Activated CD4-positive, alpha-beta memory T cell treated with anti-CD3 and anti-CD28 coated beads for 36 hours (primary cell): Measurements from ENCODE around the gene CDH6. TPM values are rescaled to one million over a fixed set of nuclear protein-coding genes. Genes with fewer than 3 reads are reported as not detected.

ENCODE experiments used
- CTCF ChIA-PET: fragments of 350-600 bp; sonication (Branson Sonifier 250); formaldehyde crosslinking; loops from one replicate; lab custom pipeline; 2021; ENCODE audit warnings: antibody characterized with exemption, inconsistent platforms; lab: Charles Lee
- POLR2A ChIA-PET: fragments of 350-600 bp; sonication (Branson Sonifier 250); formaldehyde crosslinking; loops from one replicate; lab custom pipeline; 2021; ENCODE audit warnings: antibody characterized with exemption; lab: Charles Lee
- DNase-seq: peaks from one replicate; pipeline ENCODE4 v3.0.0-alpha.2; 2020
- H3K27ac Mint-ChIP-seq: one replicate; pipeline ENCODE4 v1.8.0; 2021; ENCODE audit warnings: mixed read lengths
- H3K27me3 Mint-ChIP-seq: one replicate; pipeline ENCODE4 v1.8.0; 2021; ENCODE audit warnings: mixed read lengths
- H3K36me3 Mint-ChIP-seq: one replicate; pipeline ENCODE4 v1.8.0; 2021; ENCODE audit warnings: mixed read lengths
- H3K4me1 Mint-ChIP-seq: one replicate; pipeline ENCODE4 v1.8.0; 2021; ENCODE audit warnings: low read depth, mixed read lengths
- H3K4me3 Mint-ChIP-seq: one replicate; pipeline ENCODE4 v1.8.0; 2021; ENCODE audit warnings: mild to moderate bottlenecking, mixed read lengths
- H3K9me3 Mint-ChIP-seq: one replicate; pipeline ENCODE4 v1.8.0; 2021; ENCODE audit warnings: mixed read lengths
- intact Hi-C: fragments of 100-400 bp; cut with micrococcal nuclease; formaldehyde crosslinking; loops from one replicate; pipeline ENCODE4 v1.15.1; 2023
- total RNA-seq, 2 experiments: library from RNA; stranded (reverse); gene quantifications; one replicate each; pipeline ENCODE4 v1.2.3, GENCODE V29; 2021

The CDH6 gene
- total RNA-seq, 2 experiments from 2014 or later, result not detected

DNA sequence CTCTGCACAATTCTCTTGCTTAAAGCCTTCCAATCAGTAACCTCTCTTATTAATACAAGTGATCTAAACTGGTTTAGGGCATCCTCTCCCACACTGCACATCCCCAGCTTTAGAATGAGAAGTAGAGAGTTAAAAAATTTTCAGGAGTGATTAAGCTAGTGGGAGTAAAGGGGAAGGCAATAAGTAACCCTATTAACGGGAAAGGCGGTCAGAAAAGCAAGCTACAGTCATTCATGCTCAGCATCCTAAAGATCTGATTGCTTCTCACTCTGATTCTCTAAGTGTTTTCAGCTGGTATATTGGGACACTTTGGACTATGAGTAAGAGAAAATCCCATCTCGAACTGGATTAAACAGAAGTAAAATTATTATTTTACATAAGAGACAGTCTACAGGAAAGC is 15.8 kb downstream of the CDH6 start:
- ChIA-PET POLR2A (no interaction called here), CTCF (interaction anchor here (0.6 to 1.4 kb wide), 2 partner anchors 23 to 1083 kb away, joined by 3 to 4 read pairs; no protein-coding TSS in a partner anchor)
- Mint-ChIP-seq H3K27me3 (no peaks in the 10 kb centered on the region), H3K4me3 (no peak overlapping the region), H3K27ac (no peak overlapping the region), H3K9me3 (no peaks in the 10 kb centered on the region), H3K36me3 (no peaks in the 10 kb centered on the region), H3K4me1 (no peaks in the 10 kb centered on the region)
- intact Hi-C loops, result no loop called here
- DNase-seq, result no peak

DNA sequence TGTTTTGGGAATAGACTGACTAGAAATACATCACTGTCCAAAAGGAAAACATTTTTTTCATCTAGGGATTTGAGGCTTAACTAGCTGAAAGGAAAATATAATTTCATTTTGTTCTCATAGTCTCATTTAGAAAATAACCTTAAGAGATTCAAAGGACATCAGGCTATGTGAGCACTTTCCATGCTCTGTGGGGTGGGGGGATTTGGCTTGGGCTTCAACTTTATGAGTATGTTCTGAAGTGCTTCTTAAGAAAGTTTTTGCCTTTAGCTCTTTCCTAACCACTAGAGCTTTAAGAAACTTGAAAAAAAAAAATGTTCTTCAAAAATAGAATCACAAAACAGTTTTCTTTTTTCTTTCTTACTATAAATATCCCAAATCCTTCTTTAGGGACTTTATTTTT is 17.6 kb downstream of the CDH6 start:
- Mint-ChIP-seq H3K27ac (no peak overlapping the region), H3K36me3 (no peaks in the 10 kb centered on the region), H3K4me3 (no peak overlapping the region), H3K9me3 (no peaks in the 10 kb centered on the region), H3K27me3 (no peaks in the 10 kb centered on the region), H3K4me1 (no peaks in the 10 kb centered on the region)
- POLR2A ChIA-PET, result no interaction called here
- intact Hi-C loops, result no loop called here
- CTCF ChIA-PET, result no interaction called here
- DNase-seq, result no peak

DNA sequence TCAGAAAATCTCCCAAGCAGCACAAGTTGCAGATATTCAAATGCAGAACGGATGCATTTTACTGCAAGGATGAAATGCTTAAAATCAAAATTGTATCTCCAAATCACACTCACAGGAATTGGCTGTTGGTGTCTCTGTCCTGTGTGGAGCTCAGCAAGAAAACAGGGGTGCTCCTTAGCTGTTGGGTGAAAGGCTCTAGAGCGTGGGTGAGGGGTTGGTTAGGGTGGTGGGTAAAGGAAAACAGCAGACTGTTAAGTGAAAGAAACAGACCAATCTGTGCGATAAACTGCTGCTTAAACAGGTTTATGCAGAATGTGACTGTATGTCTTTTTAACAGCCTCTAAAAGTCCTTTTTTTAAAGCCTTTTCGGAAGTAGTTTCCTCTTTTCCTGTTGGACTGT is 19.8 kb downstream of the CDH6 start:
- Mint-ChIP-seq H3K9me3 (no peaks in the 10 kb centered on the region), H3K4me1 (no peaks in the 10 kb centered on the region), H3K27me3 (no peaks in the 10 kb centered on the region), H3K36me3 (no peaks in the 10 kb centered on the region), H3K4me3 (no peak overlapping the region), H3K27ac (no peak overlapping the region)
- intact Hi-C loops, result no loop called here
- ChIA-PET POLR2A (no interaction called here), CTCF (no interaction called here)
- DNase-seq, result no peak

DNA sequence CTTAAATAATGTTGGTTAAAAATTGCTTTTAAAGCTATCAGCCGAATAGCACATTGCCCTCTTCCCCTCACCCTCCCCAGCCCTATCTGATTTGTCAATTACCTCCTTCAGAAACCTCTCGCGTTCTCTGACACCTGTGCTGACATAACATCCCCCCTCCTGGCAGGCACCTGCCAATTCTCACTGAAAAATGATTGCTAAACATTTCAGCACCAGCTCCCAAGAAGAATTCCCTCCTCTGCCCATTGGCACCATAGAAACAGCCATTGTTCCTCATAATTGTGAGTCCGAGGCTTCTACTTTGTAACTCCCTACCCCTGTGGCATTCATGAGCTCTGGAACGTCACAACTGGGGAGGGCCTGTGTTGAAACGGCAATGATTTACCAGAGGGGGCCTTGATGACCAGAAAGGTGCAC is 20.2 kb downstream of the CDH6 start:
- no peaks in the 10 kb centered on the region for H3K9me3 Mint-ChIP-seq
- no peak overlapping the region for H3K27ac Mint-ChIP-seq
- CTCF ChIA-PET, result no interaction called here
- H3K4me1 Mint-ChIP-seq, result no peaks in the 10 kb centered on the region
- H3K27me3 Mint-ChIP-seq, result no peaks in the 10 kb centered on the region
- intact Hi-C loops, result no loop called here
- no peak for DNase-seq
- POLR2A ChIA-PET, result no interaction called here
- no peaks in the 10 kb centered on the region for H3K36me3 Mint-ChIP-seq
- H3K4me3 Mint-ChIP-seq, result no peak overlapping the region

DNA sequence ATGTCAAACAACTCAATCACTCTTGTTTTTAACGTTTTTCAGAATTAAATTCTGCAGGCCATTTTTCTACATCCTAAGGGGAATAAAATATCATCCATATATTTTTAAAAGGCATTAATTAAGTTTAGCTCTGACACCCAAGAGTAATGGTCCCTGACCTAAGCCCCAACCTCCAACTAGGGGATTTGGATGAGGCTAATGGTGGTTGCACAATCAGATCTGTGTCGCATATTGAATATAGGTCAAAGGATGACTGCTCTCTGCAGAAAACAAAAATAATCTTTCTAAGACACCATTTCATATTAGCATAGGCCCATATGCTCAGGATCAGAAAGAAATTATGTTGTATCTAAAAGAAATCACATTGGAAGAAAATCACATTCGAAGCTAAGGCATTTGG is 20.7 kb downstream of the CDH6 start:
- no peaks in the 10 kb centered on the region for H3K27me3 Mint-ChIP-seq

DNA sequence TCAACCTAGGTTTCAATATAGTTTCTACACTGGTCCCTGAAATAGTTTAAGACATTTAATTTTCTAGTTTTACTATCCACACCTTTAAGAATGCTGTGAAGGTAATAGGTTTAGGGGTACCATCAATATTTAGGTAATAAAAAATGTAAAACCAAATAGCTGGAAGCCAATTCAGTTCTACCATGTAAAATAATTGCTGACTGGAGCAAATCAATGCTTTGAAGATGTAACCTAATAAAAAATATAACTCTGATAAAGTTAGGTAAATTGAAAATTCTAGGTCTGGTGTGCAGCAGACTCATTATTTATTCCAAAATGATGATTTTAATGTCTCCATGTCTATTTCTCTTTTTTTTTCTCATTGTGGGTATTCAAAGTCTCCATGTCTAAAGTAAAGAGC is 21.8 kb downstream of the CDH6 start:
- H3K4me1 Mint-ChIP-seq, result no peaks in the 10 kb centered on the region
- ChIA-PET POLR2A (no interaction called here), CTCF (no interaction called here)
- no peaks in the 10 kb centered on the region for H3K36me3 Mint-ChIP-seq
- H3K27me3 Mint-ChIP-seq, result no peaks in the 10 kb centered on the region
- H3K27ac Mint-ChIP-seq, result no peak overlapping the region
- H3K9me3 Mint-ChIP-seq, result no peaks in the 10 kb centered on the region
- intact Hi-C loops, result no loop called here
- DNase-seq, result no peak
- H3K4me3 Mint-ChIP-seq, result no peak overlapping the region

More for the DNA sequence above, 20.7 kb downstream of the CDH6 start:
- intact Hi-C loops, result no loop called here
- Mint-ChIP-seq H3K4me3 (no peak overlapping the region), H3K4me1 (no peaks in the 10 kb centered on the region), H3K27ac (no peak overlapping the region), H3K36me3 (no peaks in the 10 kb centered on the region), H3K9me3 (no peaks in the 10 kb centered on the region)
- ChIA-PET CTCF (no interaction called here), POLR2A (no interaction called here)
- DNase-seq, result no peak

DNA sequence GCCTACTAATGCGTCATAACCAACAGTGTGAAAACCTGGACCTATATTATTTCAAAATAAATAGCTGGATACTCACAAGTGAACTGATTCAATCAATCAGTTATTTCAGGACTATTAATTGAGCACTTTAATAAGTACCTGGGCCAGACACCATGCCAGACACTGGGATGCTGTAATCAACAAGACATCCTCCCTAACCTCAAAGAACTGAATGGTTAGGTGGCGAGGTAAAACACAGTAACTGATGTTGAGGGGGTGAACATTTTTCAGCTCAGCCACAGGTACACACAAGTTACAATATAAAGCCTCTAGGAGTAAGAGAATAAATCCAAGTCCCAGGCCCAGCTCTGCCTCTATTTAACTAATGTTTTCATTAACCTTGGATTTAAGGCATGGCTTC is 24.0 kb downstream of the CDH6 start:
- Mint-ChIP-seq H3K4me3 (no peak overlapping the region), H3K4me1 (no peaks in the 10 kb centered on the region), H3K27ac (no peak overlapping the region), H3K36me3 (no peaks in the 10 kb centered on the region), H3K9me3 (no peaks in the 10 kb centered on the region), H3K27me3 (peaks cover 2% of the 10 kb centered on the region)
- DNase-seq, result no peak
- POLR2A ChIA-PET, result no interaction called here
- CTCF ChIA-PET, result no interaction called here
- intact Hi-C loops, result no loop called here

DNA sequence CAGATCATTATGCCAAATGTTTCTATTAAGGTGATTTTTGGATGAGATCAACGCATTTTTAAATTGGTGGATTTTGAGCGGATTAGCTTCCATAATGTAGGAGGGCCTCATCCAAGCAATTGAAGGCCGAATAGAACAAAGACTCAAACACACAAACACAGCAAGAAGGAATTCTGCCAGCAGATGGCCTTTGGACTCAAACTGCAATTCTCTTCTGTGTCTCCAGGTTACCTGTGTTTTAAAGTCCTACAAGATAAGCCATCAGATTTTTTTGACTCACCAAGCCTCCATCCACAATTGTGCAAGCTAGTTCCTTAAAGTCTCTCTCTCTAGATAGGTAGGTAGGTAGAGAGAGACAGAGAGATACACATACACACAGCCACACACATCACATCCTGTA is 25.5 kb downstream of the CDH6 start:
- peaks cover 2% of the 10 kb centered on the region for H3K27me3 Mint-ChIP-seq
- H3K27ac Mint-ChIP-seq, result no peak overlapping the region
- no peak for DNase-seq
- intact Hi-C loops, result no loop called here
- POLR2A ChIA-PET, result no interaction called here
- no peak overlapping the region for H3K4me3 Mint-ChIP-seq
- CTCF ChIA-PET, result no interaction called here
- no peaks in the 10 kb centered on the region for H3K36me3 Mint-ChIP-seq
- H3K4me1 Mint-ChIP-seq, result no peaks in the 10 kb centered on the region
- H3K9me3 Mint-ChIP-seq, result no peaks in the 10 kb centered on the region

DNA sequence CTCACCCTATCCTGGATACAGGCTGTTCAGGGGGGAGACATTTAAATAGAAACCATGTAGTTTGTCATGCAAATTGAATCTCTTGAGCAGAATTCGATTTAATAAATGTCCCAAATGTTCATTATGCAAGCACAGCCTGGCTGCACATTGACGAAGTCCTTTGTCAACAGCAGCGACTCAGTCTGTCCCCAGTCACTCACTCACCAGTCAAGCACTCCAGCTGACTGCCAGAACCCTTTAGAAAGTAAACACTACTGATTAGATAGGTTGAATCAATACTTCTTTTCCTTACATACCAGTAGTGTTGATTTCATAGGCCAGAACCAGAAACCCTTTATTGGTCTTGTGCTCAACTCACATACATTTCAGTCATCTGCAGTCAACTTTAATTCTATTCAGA is 27.5 kb downstream of the CDH6 start:
- no peak overlapping the region for H3K4me3 Mint-ChIP-seq
- H3K4me1 Mint-ChIP-seq, result no peaks in the 10 kb centered on the region
- ChIA-PET CTCF (no interaction called here), POLR2A (no interaction called here)
- H3K27me3 Mint-ChIP-seq, result peaks cover 2% of the 10 kb centered on the region
- no peak overlapping the region for H3K27ac Mint-ChIP-seq
- DNase-seq, result no peak
- no peaks in the 10 kb centered on the region for H3K36me3 Mint-ChIP-seq
- H3K9me3 Mint-ChIP-seq, result no peaks in the 10 kb centered on the region
- intact Hi-C loops, result no loop called here

DNA sequence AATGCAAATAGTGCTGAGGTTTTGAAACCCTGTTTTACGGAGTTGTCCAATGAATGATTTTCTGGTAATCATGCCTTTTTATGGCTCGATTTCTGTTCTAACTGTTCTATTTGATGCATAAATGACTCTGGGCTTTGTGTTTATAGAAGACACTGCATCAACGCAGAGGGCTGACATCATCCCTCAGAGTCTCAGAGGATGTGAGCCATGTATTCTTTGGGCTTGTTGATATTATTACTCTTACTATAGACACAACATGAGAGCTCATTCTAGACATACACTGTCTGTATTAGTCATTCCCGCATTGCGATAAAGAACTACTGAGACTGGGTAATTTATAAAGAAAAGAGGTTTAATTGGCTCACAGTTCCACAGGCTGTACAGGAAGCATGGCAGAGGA is 31.6 kb downstream of the CDH6 start:
- ChIA-PET CTCF (no interaction called here), POLR2A (no interaction called here)
- Mint-ChIP-seq H3K4me3 (no peak overlapping the region), H3K4me1 (no peaks in the 10 kb centered on the region), H3K9me3 (no peaks in the 10 kb centered on the region), H3K27me3 (peaks cover 2% of the 10 kb centered on the region), H3K36me3 (no peaks in the 10 kb centered on the region), H3K27ac (no peak overlapping the region)
- intact Hi-C loops, result no loop called here
- DNase-seq, result no peak

DNA sequence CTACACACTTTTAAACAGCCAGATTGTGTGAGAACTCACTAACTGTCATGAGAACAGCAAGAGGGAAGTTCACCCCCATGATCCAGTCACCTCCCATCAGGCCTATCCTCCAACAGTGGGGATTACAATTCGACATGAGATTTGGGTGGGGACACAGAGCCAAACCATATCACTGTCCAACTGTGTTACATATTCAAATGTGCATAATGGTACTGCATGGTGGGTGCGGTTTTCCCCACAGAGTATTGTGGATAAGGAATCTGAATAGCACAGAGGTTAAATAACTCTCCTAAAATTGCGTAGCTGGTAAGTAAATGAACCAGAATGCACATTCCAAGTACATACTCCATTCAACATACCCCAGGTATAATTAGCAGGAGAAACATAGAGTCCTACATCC is 32.1 kb downstream of the CDH6 start:
- DNase-seq, result no peak
- Mint-ChIP-seq H3K36me3 (no peaks in the 10 kb centered on the region), H3K27me3 (no peaks in the 10 kb centered on the region), H3K4me3 (no peak overlapping the region), H3K9me3 (no peaks in the 10 kb centered on the region), H3K27ac (no peak overlapping the region), H3K4me1 (no peaks in the 10 kb centered on the region)
- intact Hi-C loops, result no loop called here
- POLR2A ChIA-PET, result no interaction called here
- CTCF ChIA-PET, result no interaction called here

DNA sequence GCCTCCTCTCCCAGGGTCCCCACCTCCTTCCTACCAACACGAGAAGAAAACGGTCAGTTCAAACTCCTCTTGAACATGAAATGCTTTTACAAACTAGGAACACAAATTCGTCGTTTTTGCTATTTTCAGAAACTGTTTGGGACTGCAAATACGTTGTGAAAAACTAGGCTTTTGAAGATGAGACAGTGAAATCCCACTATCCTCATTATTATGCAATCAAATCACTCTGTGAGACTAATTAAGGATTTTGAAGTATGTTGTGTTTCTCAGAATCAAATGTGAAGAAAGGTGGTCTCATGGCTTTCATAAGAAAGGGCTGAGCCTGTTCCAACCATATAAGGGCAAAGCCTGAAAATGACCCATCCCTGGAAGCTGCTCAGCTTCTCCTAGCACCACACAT is 33.2 kb downstream of the CDH6 start:
- ChIA-PET CTCF (no interaction called here), POLR2A (no interaction called here)
- no peaks in the 10 kb centered on the region for H3K4me1 Mint-ChIP-seq
- intact Hi-C loops, result no loop called here
- H3K4me3 Mint-ChIP-seq, result no peak overlapping the region
- H3K36me3 Mint-ChIP-seq, result no peaks in the 10 kb centered on the region
- no peak for DNase-seq
- H3K27me3 Mint-ChIP-seq, result no peaks in the 10 kb centered on the region
- no peak overlapping the region for H3K27ac Mint-ChIP-seq
- H3K9me3 Mint-ChIP-seq, result no peaks in the 10 kb centered on the region

DNA sequence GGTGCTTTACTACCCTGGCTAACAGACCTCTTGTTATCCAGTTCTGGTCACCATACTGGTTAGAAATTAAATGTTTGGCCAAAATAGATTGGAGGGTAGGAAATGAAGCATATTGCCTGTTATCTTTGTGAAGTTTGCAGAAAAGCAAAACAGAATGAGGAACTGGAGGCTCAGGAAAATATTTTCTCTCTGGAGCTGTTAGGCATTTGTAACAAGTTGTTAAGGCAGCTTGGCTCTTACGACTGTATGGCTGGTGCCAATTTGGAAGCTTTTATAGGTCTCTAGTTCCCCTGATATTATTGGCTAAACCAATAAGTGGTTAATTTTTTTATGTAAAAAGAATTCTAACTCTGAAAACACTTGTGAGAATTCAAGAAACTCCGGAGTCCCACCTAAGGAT is 35.8 kb downstream of the CDH6 start:
- intact Hi-C loops, result no loop called here
- H3K4me3 Mint-ChIP-seq, result no peak overlapping the region
- peaks cover 3% of the 10 kb centered on the region for H3K27me3 Mint-ChIP-seq
- no peaks in the 10 kb centered on the region for H3K9me3 Mint-ChIP-seq
- no peaks in the 10 kb centered on the region for H3K36me3 Mint-ChIP-seq
- H3K4me1 Mint-ChIP-seq, result no peaks in the 10 kb centered on the region
- CTCF ChIA-PET, result no interaction called here
- POLR2A ChIA-PET, result no interaction called here
- no peak overlapping the region for H3K27ac Mint-ChIP-seq
- DNase-seq, result no peak
